ENCODE measurements around the gene SETBP1.

SETBP1 gene

GRCh38 chr18:45110577-45111501 is 430.2 kb downstream of the SETBP1 start:
- no peak for DNase-seq (ENCODE audit: low spot score)

- DNase-seq (ENCODE audit: low spot score), result no peak
Observed at GRCh38 chr18:45111502-45111848, 430.8 kb downstream of the SETBP1 start.

- DNase-seq (ENCODE audit: low spot score), result no peak
Observed at GRCh38 chr18:45112682-45113081, 432.0 kb downstream of the SETBP1 start.

DNA sequence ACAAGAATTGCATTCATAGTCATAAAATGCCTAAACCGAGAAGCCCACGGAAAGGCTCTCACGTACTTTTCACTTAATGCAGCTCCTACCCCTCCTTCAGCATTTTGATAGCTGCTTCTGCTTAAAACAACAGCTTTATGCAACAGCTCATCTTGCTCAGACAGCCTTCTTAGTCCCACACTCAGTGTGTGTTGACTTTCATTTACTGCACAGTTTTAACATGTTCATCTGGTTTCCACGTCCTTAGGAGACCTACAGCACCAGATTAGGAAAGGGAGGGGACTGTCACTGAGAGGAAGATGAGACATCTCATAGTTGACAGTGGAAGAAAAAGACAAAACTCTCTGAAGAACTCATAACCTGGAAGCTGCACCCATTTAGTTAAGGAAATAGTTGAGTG is 435.4 kb downstream of the SETBP1 start:
- no peak for DNase-seq (ENCODE audit: low spot score)

Measured in pons (tissue), 1 donor.